CD4-positive, alpha-beta T cell treated with Interleukin-10 for 1 hour (primary cell): ENCODE data around the gene PRKCH.

Experiments used
- DNase-seq: peaks from one replicate; pipeline ENCODE4 v3.0.0-alpha.2; 2020

The PRKCH gene

DNA sequence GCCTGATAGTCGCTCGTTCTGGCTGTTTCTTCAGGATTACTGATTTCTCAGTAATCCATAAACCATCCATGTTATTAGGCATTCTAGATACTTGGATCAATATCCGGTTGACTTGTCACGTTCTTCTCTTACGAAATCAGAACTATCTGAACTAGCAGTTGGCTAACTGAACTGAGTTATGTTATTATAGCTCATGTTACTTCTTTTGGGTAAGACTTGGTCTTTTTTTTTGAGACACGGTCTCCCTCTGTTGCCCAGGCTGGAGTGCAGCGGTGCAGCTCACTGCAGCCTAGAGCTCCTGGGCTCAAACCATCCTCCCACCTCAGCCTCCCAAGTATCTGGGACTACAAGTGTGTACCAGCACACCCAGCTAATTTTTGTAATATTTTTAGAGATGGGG lies 178.6 kb downstream of the PRKCH start:
- DNase-seq: no peak

DNA sequence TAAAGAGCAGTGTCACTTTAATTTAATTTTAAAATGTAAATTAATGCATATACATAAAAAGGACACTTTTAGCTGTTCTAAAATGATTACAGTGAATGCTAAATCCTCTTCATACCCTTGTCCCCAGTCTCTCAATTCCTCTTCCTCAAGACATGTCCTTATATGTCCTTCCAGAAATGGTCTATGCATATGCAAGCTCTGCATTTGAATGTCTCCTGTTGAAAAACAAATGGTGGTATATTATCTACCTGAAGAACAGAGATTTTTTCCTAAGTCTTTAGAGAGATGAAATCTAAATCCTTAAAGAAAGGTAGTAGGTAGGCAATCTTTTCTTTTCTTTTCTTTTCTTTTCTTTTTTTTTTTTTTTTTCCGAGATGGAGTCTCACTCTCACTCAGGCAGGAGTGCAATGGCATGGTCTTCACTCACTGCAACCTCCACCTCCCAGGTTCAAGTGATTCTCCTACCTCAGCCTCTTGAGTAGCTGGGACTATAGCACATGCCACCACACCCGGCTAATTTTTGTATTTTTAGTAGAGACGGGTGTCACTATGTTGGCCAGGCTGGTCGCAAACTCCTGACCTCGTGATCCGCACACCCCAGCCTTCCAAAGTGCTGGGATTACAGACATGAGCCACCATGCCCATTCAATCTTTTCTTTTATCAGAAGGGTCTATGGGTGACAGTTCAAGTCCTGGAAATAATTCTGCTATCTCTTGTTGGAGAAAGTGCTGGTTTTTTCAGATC lies 180.5 kb downstream of the PRKCH start:
- DNase-seq: no peak

DNA sequence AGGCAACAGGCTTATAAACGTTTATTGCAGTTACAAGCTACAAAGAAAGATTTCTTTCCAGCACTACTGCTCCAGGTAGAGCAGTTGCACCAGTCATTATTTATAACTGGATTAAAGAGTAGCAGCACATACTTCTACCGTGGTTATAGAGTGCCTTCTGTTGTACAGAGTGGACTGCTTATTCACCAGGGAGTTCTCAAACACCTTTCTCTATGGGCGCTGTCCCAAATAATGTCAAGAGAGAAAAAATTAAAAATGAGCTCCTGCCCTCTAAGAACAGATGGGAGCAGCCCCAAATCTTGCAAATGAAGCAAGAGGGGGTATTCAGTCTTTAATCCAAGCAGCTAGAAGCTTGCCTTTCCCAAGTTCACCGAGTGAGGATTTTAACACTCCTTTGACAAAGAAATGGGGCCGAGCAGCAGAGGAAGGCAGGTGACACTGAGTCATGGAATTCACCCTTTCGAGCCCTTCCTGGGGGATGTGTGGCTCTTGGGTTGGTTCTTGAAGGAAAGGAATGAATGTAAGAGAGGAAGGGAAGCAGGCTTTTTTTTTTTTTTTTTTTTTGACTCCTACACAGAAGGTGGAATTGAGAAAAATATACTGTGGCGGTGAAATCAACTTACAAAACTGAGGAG lies 181.2 kb downstream of the PRKCH start:
- DNase-seq: no peak

DNA sequence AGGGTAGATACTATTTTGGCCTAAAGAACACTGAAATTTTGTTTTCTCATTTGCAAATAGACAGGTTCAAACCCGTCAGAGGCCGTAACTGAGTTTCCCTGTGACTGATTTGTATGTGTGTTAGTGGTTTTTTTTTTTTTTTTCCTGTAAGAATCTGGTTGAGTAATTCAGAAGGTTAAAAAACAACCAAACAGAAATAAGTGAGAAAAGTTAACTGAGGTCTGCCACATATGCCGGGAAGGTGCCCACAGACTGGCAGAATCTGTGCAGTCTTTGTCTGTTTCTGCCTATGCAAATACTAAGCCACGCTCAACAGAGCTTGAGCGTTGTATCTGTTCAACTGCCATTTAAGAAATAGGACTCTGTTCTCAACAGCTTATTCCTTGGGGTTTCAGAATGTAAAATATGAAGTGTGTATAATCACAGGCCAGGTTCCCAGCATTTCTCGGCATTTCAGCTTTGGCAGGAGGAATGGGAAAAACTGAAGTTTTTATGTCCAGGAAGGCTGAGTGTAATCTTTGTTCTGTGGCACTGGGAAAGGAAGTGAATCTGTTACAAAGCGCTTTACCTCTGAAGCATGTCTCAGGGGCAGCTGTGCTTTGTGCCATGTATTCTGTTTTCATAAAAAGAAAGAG lies 181.9 kb downstream of the PRKCH start:
- DNase-seq: peak; percentile 70

DNA sequence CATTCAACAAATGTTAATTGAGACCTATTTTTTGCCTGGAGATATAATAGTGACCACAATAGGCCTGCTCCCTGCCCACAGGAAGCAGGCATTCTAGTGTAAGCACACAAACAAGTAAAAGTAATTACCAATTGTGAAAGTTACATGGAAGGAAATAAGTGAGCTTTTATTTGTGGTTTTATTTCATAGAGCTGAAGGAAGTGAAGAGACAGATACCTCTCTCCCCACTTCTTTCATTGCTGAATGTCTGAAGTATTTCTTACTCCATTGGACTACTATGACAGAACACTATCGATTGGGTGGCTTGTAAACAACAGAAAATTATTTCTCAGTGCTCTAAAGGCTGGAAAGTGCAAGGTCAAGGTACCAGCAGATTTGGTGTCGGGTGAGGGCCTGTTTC lies 183.5 kb downstream of the PRKCH start:
- peak; percentile 18 for DNase-seq

DNA sequence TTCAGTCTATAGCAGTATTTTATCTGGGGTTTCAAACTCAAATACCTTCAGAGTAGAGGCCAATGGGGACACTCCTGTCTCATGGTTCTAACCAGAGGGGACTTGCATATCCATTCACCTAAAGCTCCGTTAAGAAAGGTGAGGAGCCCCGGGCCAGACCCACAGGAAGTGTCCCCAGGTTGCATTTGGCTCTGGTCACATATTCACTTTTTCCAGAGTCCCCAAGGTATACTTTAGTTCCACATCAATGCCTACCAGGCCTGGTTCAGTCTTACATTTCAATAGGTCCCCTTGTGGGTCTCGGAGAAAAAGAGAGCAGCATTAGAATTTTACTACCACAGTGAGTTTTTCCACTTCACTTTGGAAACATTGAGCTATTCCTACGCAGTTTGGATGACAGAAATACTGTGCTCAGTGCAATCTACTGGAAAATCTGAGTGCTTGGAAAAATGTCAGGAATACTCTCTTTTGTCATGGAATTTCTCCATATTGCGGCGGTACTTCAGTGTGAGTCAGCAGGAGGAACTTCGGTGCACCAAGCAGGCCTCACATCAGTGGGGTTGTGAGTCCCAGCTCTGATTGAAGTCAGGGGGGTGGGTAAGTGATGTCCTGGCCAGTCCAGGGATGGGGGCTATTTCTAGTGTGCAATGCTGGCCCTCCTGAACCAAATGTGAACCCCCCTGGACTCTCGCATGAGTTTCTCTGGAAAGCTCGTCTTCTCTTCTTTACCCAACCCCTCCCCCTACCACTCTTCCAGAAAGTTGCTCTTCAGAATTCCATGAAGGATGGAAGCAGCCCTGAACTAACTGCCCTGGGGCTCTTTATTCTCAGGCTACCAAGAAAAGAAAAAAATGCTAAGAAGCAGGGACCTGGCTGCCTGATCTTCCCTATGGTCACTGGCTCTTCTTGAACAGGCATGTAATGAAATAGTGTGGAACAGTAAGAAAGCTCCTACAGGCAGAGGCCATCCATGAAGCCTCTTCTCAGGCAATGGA lies 184.7 kb downstream of the PRKCH start:
- DNase-seq: no peak

DNA sequence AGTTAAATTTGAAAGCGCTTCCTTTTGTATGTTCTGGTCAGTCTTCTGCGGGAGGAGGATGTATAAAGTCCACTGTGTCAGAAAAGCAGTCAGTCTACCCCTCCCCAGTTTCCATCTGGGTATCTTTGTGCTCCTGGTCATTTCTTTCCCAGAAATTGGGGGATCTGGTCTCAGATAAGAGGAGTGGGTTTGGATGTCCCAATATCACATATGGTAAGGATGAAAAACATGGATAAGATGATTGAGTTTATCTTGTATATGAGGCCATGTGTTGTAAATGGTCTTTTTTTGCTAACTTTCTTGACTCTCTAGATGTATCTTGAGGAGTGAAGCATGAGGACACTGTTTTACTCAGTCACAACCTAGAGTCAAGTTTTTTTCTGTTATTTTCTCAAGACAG lies 187.1 kb downstream of the PRKCH start:
- no peak for DNase-seq

DNA sequence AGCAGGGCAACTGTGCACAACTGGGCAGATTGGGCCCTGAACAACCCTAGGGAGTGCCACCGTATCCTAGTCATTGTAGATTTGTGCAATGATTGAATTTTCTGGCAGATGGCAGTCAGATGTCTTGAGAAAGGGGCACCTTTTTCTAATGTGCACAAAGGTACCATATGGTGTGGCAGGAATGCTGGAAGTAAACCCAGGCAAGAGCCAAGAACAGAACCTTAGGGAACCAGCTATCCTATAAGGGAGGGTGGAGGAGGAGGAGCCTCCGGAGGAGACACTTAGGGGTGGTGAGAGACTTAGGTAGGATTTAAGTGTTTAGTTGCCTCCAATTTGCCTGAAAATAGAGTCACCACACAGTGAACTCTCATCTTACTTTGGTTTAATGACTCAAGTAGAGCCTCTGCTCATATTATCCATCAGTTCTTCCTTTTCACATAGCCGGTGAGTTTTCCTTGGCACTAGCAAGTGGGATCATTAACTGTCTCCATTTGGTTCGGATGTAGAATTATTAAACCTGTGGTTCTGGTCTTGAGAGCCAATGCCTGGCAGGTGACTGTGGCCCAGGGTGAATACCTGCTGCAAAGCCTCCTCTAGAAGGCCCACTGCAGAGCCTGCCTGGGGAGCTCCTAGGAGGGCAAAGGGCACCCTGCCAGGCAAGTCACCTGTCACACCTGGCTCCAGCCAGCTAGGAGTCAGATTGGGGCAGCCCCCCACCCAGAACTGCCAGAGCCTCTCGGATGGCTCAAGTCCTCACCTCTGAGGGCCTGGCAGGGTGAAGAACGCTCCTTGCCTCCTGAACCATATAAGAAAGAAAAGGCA lies 189.6 kb downstream of the PRKCH start:
- no peak for DNase-seq

DNA sequence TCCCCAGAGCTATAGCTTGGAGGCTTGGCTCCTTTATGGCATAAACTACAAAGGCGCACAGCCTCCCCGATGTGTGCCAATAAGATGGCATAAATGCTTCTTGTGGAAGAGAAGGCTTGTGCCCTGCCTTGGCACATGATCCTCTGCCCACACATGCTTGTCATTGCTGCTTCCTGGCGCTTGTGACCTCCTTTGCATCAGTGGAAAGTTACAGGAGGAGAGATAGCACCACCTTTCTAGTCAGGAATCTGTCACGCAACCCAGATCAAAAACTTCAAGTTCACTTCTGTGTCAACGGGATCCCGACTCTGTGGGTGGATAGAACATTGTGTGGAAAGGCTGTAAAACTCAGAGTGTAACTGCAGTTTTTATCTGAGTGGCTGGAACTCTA lies 190.2 kb downstream of the PRKCH start:
- no peak for DNase-seq

DNA sequence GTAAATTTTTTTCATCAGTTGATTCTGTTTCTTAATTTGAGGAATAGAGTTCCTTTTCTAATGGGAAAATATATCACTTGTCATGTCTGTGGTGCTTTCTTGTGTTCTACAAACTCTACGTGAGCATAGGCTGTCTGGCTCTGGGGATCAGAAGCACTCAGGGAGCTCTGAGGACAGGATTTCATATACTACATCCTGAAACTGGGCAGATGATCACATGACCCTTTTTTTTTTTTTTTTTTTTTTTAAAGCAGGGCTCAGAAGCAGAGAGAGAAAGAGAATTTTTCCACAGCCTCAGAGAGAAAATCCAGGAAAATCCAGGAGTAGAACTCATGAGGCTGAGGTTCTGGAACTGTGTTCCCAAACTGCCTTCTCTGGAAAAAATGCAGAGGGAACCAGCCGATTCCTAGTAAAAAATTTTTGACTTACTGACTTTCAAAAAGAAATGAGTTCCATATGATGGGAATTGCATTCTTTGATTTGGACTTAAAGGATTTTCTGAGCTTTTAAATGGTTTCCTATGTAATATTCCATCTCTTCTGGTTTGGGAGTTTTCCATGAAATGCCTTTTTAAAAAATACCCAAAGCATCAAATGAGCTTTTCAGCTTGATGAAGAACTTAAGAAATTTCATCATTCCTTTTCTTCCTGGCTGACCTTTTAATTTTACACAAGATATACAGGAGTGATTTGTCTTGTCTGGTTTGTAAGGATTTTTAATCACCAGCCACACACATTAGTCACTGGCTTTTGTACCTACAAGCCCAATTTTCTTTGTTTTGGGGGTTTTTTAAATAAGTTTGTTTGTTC lies 190.9 kb downstream of the PRKCH start:
- no peak for DNase-seq

DNA sequence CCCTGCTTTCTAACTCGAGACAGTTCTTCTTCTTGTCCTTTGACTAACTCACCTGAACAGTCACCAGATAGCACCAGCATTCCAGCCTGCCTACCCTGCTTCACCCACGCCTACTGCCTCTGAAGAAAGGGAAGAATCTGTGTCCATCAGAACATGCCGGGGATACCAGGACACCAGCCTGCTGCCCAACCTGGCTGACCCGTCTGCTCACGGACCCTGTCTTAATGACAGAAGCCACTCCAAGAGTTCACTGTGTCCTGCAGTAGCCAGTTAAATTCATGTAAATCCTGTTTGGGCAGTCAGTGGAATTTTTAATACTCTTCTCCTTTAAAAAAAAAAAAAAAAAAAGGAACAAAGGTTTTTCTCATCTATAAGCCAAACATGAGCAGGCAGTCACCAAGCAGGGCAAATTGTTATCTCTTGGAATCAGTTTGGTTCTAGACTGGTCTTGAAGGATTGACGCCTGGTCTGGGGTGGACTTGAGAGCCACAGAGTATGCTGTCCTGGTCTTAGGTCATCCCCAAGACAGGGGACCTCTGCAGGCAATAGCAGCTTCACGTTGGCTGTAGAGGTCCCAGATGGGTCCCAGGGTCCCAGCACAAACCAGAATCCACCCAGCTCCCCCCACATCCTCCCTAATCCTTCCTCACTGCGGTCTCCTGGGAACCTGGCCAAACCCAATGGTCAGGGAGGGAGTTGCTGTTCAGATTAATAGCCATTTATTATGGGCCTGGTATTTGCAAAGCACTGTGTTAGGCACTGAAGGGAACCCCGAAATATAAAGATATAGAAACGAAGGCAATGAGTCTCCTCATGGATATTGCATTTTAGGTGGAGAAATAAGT lies 192.8 kb downstream of the PRKCH start:
- no peak for DNase-seq

DNA sequence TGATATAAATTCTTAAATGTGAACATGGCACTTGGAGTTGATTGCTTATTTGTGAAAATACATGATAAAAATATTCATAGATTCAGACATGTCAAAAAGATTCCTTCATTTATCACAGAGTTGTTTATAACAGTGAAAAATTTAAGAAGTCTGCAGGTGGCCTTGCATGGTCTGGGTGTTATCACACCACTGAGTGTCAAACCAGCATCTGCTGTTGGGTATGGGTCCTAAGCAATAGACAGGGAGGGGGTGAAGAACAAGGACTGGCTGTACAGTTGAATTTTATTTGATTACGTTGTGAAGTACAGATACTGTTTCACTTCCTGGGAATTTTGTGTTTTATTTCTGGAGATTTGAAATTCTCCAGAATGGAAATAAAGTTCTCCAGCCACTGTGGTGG lies 193.5 kb downstream of the PRKCH start:
- DNase-seq: no peak

DNA sequence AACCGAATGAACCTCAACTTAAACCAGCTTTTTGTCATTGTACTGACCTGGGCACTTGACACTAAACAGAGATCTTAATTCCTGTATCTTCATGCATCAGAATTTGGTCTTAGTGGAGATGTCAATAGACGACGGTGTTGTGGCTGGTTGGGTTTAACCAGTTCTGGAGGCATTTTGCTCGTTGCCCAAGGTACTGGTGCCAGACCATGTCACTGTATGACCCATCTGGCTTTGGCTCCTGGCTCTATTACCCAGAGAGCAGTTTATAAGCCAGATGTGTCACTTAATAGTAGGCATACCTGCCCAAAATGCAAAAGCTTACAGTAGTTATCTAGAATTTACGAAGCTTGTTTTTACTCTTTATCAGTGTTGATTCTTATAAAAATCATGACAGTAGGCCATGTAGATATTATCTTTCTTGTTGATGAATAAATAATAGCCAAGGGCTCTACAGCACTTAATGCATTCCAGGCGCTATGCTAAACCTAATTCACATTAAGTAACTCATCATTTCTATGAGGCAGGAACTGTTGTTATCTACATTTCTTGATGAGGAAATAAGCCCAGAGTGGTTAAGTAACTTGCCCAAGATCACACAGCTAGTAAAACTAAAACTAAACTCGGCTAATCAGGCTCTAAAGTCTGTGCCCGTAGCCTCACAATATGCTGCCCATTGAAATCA lies 194.2 kb downstream of the PRKCH start:
- no peak for DNase-seq

DNA sequence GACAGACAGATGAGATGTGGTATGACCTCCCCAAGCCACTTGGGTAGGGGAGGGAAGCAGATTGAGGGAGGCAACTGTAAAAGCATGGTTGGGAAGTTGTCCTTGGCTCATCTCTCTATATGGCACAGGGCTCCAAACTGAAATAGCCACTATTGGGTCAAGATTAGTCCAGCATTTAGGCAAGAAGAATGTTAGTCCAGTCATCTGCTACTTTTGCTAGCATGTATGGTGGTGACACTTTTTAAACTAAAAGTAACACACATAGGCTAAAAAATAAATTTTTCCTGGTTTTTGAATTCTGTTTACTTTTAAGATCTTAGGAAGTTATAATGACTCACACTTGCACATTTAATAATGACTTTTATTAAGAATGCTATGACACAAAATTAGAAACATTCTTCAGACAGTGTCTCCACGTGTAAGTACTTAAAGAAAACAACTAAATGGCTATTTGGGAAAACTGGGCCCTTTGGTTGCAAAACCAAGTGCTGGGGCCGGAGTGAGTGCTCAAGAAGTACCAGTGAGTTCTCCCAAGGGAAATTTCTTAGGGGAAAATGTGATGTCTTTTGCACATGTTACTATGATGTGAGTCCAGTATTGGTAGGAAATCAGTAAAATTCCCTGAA lies 194.9 kb downstream of the PRKCH start:
- no peak for DNase-seq

DNA sequence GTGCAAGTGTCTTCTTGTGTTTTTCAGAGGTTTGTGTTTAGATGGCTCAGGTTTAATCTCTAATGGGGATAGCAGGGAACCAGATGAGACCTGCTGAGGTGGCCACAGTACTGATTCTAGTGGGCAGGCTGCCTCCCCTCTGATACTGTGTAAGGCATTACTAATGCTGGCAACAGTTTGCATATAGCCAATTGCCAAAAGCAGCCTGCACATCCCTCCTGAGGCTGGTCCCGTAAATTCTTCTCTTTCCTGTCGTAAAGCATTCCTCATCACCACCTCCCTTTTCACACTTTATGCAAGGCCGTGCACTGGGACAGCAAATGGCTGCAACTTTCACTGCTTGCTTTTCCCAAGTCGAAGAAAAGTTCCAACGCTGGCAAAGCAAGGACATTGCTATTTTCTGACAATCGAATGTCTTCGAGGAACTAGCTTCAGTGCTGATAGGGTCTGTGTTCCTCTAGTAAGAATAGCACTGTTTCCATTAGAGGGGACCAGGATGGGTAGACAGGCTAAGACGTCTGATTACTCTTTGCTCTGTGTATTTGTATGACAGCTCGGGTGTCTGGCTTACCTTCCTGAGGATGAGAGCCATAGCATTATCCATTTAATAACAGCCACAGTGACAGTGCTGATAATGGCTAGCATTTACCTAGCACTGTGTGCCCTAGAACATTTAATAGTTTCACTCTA lies 195.7 kb downstream of the PRKCH start:
- DNase-seq: no peak

DNA sequence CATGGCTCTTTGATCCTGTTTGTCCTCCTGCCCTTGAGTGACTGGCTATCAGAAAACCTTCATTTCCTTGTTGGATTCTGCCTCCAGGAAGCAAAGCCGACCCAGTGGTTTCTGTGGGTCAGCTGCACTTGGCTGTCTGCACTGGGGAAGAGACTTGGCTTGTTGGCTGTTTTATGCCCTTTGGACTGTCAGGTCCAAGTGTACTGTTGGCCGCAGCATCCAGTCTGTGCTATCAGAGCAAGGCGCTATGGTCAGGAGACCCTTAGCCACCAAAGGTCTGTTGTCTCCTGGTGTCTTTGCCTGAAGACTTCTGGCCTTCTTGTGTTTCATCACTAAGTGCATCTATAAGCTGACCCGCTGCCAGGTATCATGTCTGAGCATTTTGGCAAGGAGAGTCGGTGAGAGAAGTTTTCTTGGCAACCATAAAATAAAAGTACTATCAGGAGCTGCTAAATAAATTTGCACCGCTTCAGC lies 196.6 kb downstream of the PRKCH start:
- DNase-seq: no peak

DNA sequence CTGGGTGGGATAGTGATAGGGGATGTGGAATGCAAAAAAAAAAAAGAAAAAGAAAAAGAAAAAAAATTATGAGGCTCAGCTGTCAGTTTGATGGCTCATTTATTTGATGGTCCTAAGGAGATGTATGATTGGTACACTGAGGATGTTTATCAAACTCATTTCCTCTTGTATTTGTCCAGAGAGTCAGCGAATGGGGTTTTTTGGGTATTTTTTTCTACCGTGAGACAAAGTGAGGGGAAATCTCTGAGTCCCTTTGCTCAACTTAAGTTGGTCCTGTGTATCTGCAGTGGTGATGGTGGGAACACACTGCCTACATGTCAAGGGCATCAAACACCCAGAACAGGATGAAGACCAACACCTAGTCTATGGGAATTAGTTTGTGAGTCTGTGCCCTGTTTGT lies 197.0 kb downstream of the PRKCH start:
- no peak for DNase-seq

DNA sequence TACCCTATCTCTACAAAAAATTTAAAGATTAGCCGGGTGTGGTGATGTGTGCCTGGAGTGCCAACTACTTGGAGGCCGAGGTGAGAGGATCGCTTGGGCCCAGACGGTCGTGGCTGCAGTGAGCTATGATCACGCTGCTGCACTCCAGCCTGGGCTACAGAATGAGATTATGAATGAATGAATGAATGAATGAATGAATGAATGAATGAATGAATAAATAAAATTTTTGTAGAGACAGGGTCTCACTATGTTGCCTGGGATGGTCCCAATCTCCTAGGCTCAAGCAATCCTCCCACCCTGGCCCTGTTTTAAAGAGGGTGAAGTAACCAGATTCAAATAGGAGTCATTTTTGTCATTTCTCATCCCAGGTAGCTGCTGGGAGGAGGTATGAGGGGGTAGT lies 197.7 kb downstream of the PRKCH start:
- no peak for DNase-seq

DNA sequence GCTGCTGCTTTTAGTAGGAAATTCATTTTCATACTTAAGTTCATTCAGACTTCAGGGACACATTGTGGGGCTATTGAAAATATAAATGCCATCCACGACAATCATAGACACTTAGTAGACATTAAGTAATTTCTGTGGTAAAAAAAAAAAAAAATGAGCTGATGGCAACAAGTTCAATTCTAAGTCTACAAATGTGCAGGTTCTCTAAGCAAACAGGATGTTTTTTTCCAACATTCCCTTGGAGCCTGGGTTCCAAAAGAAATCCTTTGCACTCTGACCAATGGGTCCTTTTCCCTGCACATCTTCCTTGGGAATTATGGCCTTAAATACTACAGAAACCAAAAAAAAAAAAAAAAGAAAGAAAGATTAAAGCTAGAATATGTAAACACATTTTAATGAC lies 198.4 kb downstream of the PRKCH start:
- DNase-seq: no peak
